ENCODE data around the gene METTL16. TPM values are rescaled to one million over a fixed set of nuclear protein-coding genes. Genes with fewer than 3 reads are reported as not detected.
A peak's percentile ranks its signal among the peaks of the same experiment; 100 is the strongest.

METTL16 gene
- total and polyA plus RNA-seq, 9 of the 15 experiments (the other 6 are each of a cell fraction or from before 2014, with no cell fraction given), result 12.1 to 30.5 (median 19.8) TPM

DNA sequence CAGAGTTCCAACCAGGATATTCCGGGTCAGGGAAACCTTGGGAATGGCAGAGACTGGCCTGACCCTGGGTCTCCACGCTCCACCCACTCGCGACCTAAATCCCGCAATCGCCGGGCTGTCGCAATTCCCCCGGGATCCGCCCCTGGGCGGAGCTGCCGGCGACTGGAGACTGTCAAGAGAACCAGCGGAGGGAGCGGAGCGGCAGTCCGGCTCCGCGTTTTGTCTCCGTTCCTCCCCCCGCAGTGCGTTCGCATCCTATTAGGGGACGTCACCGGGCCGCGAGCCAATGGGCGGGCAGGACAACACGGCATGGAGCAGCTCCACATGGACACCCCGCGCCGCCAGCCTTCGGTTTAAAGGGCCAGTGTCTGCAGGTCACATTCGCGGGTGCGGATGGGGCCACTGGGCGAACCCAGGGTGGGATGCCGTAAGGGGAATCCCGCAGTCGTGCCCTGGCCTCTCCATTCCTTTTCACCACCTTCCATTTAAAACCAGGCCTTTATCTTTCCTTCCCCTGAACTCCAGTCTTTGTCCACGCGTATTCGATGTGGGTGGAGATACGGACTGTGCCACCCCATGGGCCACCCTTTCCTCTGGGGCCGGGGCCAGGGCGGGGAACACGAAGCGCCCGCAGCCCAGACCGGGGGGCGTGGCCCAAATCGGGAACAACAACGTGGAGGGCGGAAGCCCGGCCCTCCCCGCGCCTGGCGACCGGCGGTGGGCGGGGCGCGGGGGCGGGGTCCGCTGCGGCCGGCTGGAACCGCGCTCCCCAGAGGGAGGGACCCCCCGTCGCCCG lies 110.1 kb downstream of the METTL16 start (continued):
- TF ChIP-seq ZNF224 (CRISPR knock-in tag; IDR thresholded peaks at IDR 0.05) (no peak), POLR2A (conservative IDR thresholded peaks at IDR 0.05) (peak; percentile 61), PPARD (CRISPR knock-in tag; IDR thresholded peaks at IDR 0.05) (no peak), ZC3H11A (IDR thresholded peaks at IDR 0.05; ENCODE audit: low read depth, low read length) (no peak), ID3 (CRISPR knock-in tag; IDR thresholded peaks at IDR 0.05) (no peak), ID3 (tag; IDR thresholded peaks at IDR 0.05) (no peak), HINFP (tag; conservative IDR thresholded peaks at IDR 0.05; ENCODE audit: low read depth) (no peak), E2F6 (IDR thresholded peaks at IDR 0.05; ENCODE audit: borderline replicate concordance in 1 of 2, extremely low read depth in 1 of 2, insufficient read depth in 1 of 2, insufficient read length in 1 of 2, low read depth in 1 of 2, low read length in 1 of 2, poor library complexity in 1 of 2, severe bottlenecking in 1 of 2) (peak; percentile 10 to 25), SIN3A (IDR thresholded peaks at IDR 0.05; ENCODE audit: borderline replicate concordance in 2 of 2, control insufficient read depth in 1 of 2, low read depth in 2 of 2, low read length in 2 of 2) (peak; percentile 59 to 94; a peak in 2 of 4 replicates), ZSCAN29 (IDR thresholded peaks at IDR 0.05) (no peak), SP2 (IDR thresholded peaks at IDR 0.05; ENCODE audit: extremely low read depth, low read depth, low read length, poor library complexity, severe bottlenecking) (no peak), PHB (CRISPR knock-in tag; IDR thresholded peaks at IDR 0.05) (no peak), MEF2D (tag; conservative IDR thresholded peaks at IDR 0.05; ENCODE audit: low read depth) (no peak), FOXJ3 (CRISPR knock-in tag; IDR thresholded peaks at IDR 0.05) (no peak), ZNF57 (CRISPR knock-in tag; IDR thresholded peaks at IDR 0.05) (no peak), BDP1 (IDR thresholded peaks at IDR 0.05; ENCODE audit: insufficient read depth, insufficient read length) (no peak), NBN (IDR thresholded peaks at IDR 0.05; ENCODE audit: low read depth) (no peak), XRCC5 (IDR thresholded peaks at IDR 0.05; ENCODE audit: low read depth, low read length) (0 out of 2 replicates have a peak, but pooled peaks have one; percentile 27), ZNF507 (tag; conservative IDR thresholded peaks at IDR 0.05) (no peak), TAL1 (IDR thresholded peaks at IDR 0.05) (peak; percentile 13; the same call in 1 of the 2 replicates)
- TF ChIP-seq, protein P1, sequence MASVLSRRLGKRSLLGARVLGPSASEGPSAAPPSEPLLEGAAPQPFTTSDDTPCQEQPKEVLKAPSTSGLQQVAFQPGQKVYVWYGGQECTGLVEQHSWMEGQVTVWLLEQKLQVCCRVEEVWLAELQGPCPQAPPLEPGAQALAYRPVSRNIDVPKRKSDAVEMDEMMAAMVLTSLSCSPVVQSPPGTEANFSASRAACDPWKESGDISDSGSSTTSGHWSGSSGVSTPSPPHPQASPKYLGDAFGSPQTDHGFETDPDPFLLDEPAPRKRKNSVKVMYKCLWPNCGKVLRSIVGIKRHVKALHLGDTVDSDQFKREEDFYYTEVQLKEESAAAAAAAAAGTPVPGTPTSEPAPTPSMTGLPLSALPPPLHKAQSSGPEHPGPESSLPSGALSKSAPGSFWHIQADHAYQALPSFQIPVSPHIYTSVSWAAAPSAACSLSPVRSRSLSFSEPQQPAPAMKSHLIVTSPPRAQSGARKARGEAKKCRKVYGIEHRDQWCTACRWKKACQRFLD (CRISPR knock-in tag; IDR thresholded peaks at IDR 0.05), result peak; percentile 67; the same call in 1 of the 2 replicates
- TF ChIP-seq, protein P2, sequence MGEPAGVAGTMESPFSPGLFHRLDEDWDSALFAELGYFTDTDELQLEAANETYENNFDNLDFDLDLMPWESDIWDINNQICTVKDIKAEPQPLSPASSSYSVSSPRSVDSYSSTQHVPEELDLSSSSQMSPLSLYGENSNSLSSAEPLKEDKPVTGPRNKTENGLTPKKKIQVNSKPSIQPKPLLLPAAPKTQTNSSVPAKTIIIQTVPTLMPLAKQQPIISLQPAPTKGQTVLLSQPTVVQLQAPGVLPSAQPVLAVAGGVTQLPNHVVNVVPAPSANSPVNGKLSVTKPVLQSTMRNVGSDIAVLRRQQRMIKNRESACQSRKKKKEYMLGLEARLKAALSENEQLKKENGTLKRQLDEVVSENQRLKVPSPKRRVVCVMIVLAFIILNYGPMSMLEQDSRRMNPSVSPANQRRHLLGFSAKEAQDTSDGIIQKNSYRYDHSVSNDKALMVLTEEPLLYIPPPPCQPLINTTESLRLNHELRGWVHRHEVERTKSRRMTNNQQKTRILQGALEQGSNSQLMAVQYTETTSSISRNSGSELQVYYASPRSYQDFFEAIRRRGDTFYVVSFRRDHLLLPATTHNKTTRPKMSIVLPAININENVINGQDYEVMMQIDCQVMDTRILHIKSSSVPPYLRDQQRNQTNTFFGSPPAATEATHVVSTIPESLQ (CRISPR knock-in tag; IDR thresholded peaks at IDR 0.05), result 0 out of 2 replicates have a peak, but pooled peaks have one; percentile 56

All from K562 (cell line).